Subcutaneous abdominal adipose tissue (tissue), 5 donors: Measurements from ENCODE around the gene SLC6A13.
"Not testable (repeated sequence)": the region's sequence is repeated elsewhere in the genome, so short reads cannot be mapped to it uniquely, and the experiment has no call there.

Experiments used
- H3K27ac ChIP-seq: one replicate; pipeline ENCODE4 v1.7.0; 2013; ENCODE audit warnings: low read depth, mild to moderate bottlenecking, inconsistent platforms, low read length, moderate library complexity
- H3K27me3 ChIP-seq, 5 donors: one replicate each; pipeline ENCODE4 v1.7.0; 2013; ENCODE audit warnings: low read length in 5 of 5, inconsistent platforms in 1 of 5; ENCODE audit not compliant: control insufficient read depth in 5 of 5, insufficient read depth in 4 of 5
- H3K36me3 ChIP-seq, 5 donors: one replicate each; pipeline ENCODE4 v1.7.0; 2013; ENCODE audit warnings: low read length in 5 of 5; ENCODE audit not compliant: control insufficient read depth in 5 of 5, insufficient read depth in 5 of 5
- H3K4me1 ChIP-seq, 5 donors: one replicate each; pipeline ENCODE4 v1.7.0; 2013; ENCODE audit warnings: low read length in 5 of 5, mild to moderate bottlenecking in 3 of 5, moderate library complexity in 1 of 5; ENCODE audit not compliant: control insufficient read depth in 5 of 5, insufficient read depth in 5 of 5
- H3K4me3 ChIP-seq, 5 donors: one replicate each; pipeline ENCODE4 v1.7.0; 2013; ENCODE audit warnings: low read length in 5 of 5, low read depth in 1 of 5
- H3K9ac ChIP-seq, 5 donors: one replicate each; pipeline ENCODE4 v1.7.0; 2013; ENCODE audit warnings: low read length in 5 of 5, mild to moderate bottlenecking in 4 of 5, moderate library complexity in 3 of 5
- H3K9me3 ChIP-seq, 5 donors: one replicate each; pipeline ENCODE4 v1.7.0; 2013; ENCODE audit warnings: low read length in 5 of 5; ENCODE audit not compliant: control insufficient read depth in 5 of 5
- donor health status: healthy.
- donor health status: healthy.
- donor health status: healthy.
- donor health status: healthy.
- donor health status: healthy.

Gene SLC6A13

GRCh38 chr12:219891-220352 is 42.7 kb downstream of the SLC6A13 start:
- Histone ChIP-seq H3K36me3 (no peaks in the 10 kb centered on the region), H3K4me3 (no peak overlapping the region), H3K27me3 (peaks cover 3 to 15% (median 12%) of the 10 kb centered on the region in 5 donors), H3K9me3 (no peaks in the 10 kb centered on the region), H3K9ac (no peak overlapping the region), H3K4me1 (peaks cover 0 to 6% (median 5%) of the 10 kb centered on the region in 5 donors), H3K27ac (no peak overlapping the region)

DNA sequence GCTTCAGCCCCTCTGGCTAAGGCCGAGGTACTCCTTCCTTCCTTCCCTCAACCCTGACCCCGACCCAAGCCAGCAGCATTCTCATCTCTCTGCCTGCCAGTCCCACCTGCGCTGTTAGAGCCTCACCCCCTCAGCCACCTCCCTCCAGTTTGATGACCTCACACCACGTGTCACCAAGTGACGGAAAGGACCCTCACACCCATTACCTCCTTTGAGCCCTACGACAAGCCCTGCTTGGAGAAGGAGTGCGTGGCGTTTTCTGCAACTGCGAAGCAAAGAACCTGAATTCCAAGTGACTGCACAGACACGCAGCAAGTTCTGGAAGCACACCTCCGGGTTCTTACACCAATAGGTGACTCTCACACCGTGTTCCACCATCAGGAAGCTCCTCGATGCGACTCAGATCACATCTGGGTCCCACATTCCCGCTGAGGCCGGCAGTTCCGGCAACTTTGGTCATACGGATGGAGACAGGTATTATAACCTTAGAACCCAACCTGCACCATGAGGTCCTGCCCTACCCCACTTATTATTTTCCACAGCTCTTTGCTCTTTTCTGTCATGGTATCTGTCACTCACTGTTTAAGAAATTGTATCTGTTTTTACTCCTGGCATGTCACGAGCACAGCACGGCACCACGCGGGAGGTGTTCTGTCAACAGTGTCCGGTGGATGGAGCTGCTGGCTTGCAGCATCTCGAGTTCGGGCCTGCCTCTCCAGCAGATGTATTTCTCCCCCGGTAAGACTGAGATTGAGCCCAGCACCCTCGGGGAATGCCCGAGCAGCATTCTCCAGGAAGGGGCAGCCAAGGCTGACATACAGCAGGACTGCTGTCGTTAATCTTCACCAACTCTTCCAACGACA is 43.7 kb downstream of the SLC6A13 start:
- Histone ChIP-seq H3K27ac (no peak overlapping the region), H3K9ac (no peak overlapping the region), H3K4me1 (peaks cover 0 to 9% (median 5%) of the 10 kb centered on the region in 5 donors), H3K4me3 (no peak overlapping the region), H3K27me3 (peaks cover 3 to 23% (median 14%) of the 10 kb centered on the region in 5 donors), H3K9me3 (no peaks in the 10 kb centered on the region), H3K36me3 (no peaks in the 10 kb centered on the region)

- no peak overlapping the region for H3K4me3 ChIP-seq
- no peak overlapping the region for H3K9ac ChIP-seq
- no peak overlapping the region for H3K27ac ChIP-seq
- peaks cover 9 to 30% (median 18%) of the 10 kb centered on the region in 5 donors for H3K27me3 ChIP-seq
- peaks cover 0 to 16% (median 13%) of the 10 kb centered on the region in 5 donors for H3K4me1 ChIP-seq
- no peaks in the 10 kb centered on the region for H3K36me3 ChIP-seq
- no peaks in the 10 kb centered on the region for H3K9me3 ChIP-seq
Observed at GRCh38 chr12:218221-218620, 44.4 kb downstream of the SLC6A13 start.

- Histone ChIP-seq H3K27me3 (peaks cover 12 to 37% (median 19%) of the 10 kb centered on the region in 5 donors), H3K4me1 (peaks cover 0 to 23% (median 20%) of the 10 kb centered on the region in 5 donors)
- not testable (repeated sequence) for H3K27ac ChIP-seq, H3K9ac ChIP-seq, H3K36me3 ChIP-seq, H3K9me3 ChIP-seq, H3K4me3 ChIP-seq
Observed at GRCh38 chr12:217029-217428, 45.6 kb downstream of the SLC6A13 start.

DNA sequence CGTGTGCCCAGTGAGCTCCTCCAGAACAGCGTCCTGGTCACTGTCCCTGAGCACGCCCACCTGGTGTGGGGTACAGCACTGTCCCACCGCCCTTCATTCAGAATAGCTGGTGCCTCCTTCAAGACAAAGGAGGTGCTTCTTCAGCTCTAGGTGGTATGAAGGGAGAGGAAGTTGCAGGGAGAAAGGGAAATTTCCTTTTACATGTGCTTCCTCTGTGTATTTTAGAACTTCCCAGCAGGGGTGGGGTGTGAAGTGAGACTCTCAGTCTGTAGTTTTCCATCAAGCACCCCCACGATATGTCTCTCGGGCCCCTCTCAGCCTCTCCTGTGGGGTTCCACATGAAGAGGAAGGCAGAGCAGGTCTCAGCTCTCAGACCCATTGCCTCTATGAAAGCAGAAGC is 47.5 kb downstream of the SLC6A13 start:
- no peak overlapping the region for H3K4me3 ChIP-seq
- peaks cover 9 to 45% (median 16%) of the 10 kb centered on the region in 5 donors for H3K27me3 ChIP-seq
- H3K9me3 ChIP-seq, result no peaks in the 10 kb centered on the region
- no peak overlapping the region for H3K27ac ChIP-seq
- no peaks in the 10 kb centered on the region for H3K36me3 ChIP-seq
- peaks cover 0 to 23% (median 18%) of the 10 kb centered on the region in 5 donors for H3K4me1 ChIP-seq
- H3K9ac ChIP-seq, result no peak overlapping the region

- Histone ChIP-seq H3K27me3 (peaks cover 9 to 48% (median 20%) of the 10 kb centered on the region in 5 donors), H3K27ac (no peak within 1 kb of the TSS), H3K36me3 (no peaks in the 10 kb centered on the region), H3K4me3 (peak within 1 kb of the TSS in 4 of 5 donors; percentile 11 to 37 (median 14)), H3K9me3 (no peaks in the 10 kb centered on the region), H3K4me1 (peaks cover 0 to 17% (median 15%) of the 10 kb centered on the region in 5 donors), H3K9ac (no peak within 1 kb of the TSS)
Observed at GRCh38 chr12:214003-214741, 48.5 kb downstream of the SLC6A13 start, which contains the start of gene SLC6A12. Gene SLC6A12, minus strand, starts transcription at chr12:214157. Its CDS starts 4,171 bp downstream, at chr12:209986.

DNA sequence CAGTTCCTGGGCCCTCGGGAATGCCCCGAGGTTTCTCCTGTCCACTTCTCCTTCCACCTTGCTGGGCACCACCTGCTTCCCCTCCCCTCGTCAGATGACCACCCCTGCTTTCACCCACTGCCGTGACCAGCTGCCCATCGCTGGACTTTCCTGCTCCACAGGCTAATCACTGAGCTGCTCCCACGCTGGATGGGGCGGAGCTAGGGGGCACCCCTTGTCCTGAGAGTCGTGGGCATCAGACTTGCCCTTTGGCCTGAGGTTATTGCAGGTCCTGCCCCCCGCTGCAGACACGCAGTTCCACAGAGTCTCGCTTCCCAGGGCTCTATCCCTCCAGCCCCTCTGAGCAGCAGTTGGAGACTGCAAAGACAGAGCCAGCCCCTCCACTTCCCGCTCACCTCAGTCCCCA is 49.1 kb downstream of the SLC6A13 start:
- peak overlapping the region in 4 of 5 donors; percentile 11 to 37 (median 14) for H3K4me3 ChIP-seq
- peaks cover 0 to 17% (median 15%) of the 10 kb centered on the region in 5 donors for H3K4me1 ChIP-seq
- no peaks in the 10 kb centered on the region for H3K36me3 ChIP-seq
- peaks cover 9 to 44% (median 20%) of the 10 kb centered on the region in 5 donors for H3K27me3 ChIP-seq
- H3K27ac ChIP-seq, result no peak overlapping the region
- H3K9me3 ChIP-seq, result no peaks in the 10 kb centered on the region
- H3K9ac ChIP-seq, result no peak overlapping the region

GRCh38 chr12:212715-213526 is 49.7 kb downstream of the SLC6A13 start:
- H3K9ac ChIP-seq, result no peak overlapping the region
- no peaks in the 10 kb centered on the region for H3K9me3 ChIP-seq
- H3K4me3 ChIP-seq, result peak overlapping the region in 3 of 5 donors; percentile 13 to 25 (median 24)
- H3K4me1 ChIP-seq, result peaks cover 0 to 17% (median 15%) of the 10 kb centered on the region in 5 donors
- no peak overlapping the region for H3K27ac ChIP-seq
- H3K27me3 ChIP-seq, result peaks cover 7 to 39% (median 22%) of the 10 kb centered on the region in 5 donors
- no peaks in the 10 kb centered on the region for H3K36me3 ChIP-seq

GRCh38 chr12:212415-212714 is 50.3 kb downstream of the SLC6A13 start:
- Histone ChIP-seq H3K36me3 (no peaks in the 10 kb centered on the region), H3K27ac (no peak overlapping the region), H3K4me3 (peak overlapping the region in 2 of 5 donors; percentile 13 to 24), H3K9ac (no peak overlapping the region), H3K27me3 (peaks cover 7 to 41% (median 24%) of the 10 kb centered on the region in 5 donors), H3K4me1 (peaks cover 0 to 17% (median 15%) of the 10 kb centered on the region in 5 donors), H3K9me3 (no peaks in the 10 kb centered on the region)
